ENCODE measurements around the gene GSK3A. TPM values are rescaled to one million over a fixed set of nuclear protein-coding genes. Genes with fewer than 3 reads are reported as not detected.
"Not testable (repeated sequence)": the region's sequence is repeated elsewhere in the genome, so short reads cannot be mapped to it uniquely, and the experiment has no call there.

The GSK3A gene
- total and polyA plus RNA-seq, 2 donors = 8.4 to 56.9 TPM

DNA sequence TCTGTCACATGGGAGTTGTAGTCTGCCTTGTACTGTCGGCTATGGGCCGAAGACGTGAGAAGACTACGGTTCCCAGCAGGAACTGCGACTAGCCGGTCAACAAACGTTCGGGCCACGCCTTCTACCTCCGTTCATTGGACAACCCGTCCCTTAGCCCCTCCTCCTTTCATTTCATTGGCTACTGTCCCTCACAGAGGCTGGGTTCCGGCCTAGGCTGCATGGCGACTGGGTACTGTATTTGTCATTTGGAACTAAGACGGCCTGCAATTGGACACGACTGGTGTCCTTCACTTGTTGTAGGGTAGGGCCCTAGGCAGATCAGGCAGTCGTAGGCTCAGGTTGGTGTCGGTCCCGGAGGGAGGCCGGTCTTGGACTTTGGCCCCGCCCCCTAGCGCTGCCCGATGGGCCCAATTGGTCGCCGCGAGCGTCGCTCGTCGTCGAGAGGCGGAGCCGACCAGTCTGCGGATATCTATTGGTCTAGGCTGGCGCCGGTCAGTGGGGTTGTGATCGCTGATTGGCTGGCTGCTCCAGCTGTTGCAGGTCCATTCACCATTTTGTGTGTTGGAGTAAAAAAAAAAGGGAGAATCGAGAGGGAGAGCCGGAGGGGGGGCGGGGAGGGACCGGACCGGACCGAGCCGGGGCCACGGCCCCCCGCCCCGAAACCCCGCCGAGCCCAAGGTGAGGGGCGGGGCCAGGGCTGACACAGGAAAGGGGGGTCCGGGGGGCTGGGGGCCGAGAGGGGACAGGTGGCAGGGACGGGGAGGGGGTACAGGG lies 26.5 kb upstream of the GSK3A start, which contains the start of gene CIC:
Gene CIC, plus strand, starts transcription at position 549 of the 774 bp plus-strand sequence. CDS start 2,532 bp downstream, outside the sequence.
- peak within 1 kb of the TSS; percentile 70 for H3K4me3 ChIP-seq (ENCODE audit: low read depth, low read length)
- peak; percentile 100 for DNase-seq (ENCODE audit: extremely low spot score)
- no peaks in the 10 kb centered on the region for H3K4me1 ChIP-seq (ENCODE audit: insufficient read depth)
- no peaks in the 10 kb centered on the region for H3K36me3 ChIP-seq (ENCODE audit: insufficient read depth)
- WGBS = 1% methylated on average over 52 of the region's 52 CpGs
- peak within 1 kb of the TSS; percentile 94 for H3K27ac ChIP-seq (ENCODE audit: low read depth)

- Histone ChIP-seq H3K27ac (ENCODE audit: low read depth) (peak overlapping the region; percentile 94), H3K36me3 (ENCODE audit: insufficient read depth) (no peaks in the 10 kb centered on the region), H3K4me1 (ENCODE audit: insufficient read depth) (no peaks in the 10 kb centered on the region), H3K4me3 (ENCODE audit: low read depth, low read length) (peak overlapping the region; percentile 36)
- under 1% methylated on average over 46 of the region's 46 CpGs for WGBS
- peak; percentile 99 for DNase-seq (ENCODE audit: extremely low spot score)
Measured at GRCh38 chr19:42268142-42268703, 25.8 kb upstream of the GSK3A start.

GRCh38 chr19:42267644-42268141 lies 25.3 kb upstream of the GSK3A start:
- 5% methylated on average over 13 of the region's 13 CpGs for WGBS
- Histone ChIP-seq H3K4me1 (ENCODE audit: insufficient read depth) (no peaks in the 10 kb centered on the region), H3K27ac (ENCODE audit: low read depth) (peak overlapping the region; percentile 79), H3K4me3 (ENCODE audit: low read depth, low read length) (peak overlapping the region; percentile 6), H3K36me3 (ENCODE audit: insufficient read depth) (no peaks in the 10 kb centered on the region)
- DNase-seq (ENCODE audit: extremely low spot score) = no peak

- not testable (repeated sequence) for H3K4me3 ChIP-seq (ENCODE audit: low read depth, low read length); DNase-seq (ENCODE audit: extremely low spot score); H3K4me1 ChIP-seq (ENCODE audit: insufficient read depth); H3K36me3 ChIP-seq (ENCODE audit: insufficient read depth); H3K27ac ChIP-seq (ENCODE audit: low read depth)
- WGBS = 91% methylated on average over 25 of the region's 25 CpGs
Measured at GRCh38 chr19:42266928-42267603, 24.7 kb upstream of the GSK3A start.

DNA sequence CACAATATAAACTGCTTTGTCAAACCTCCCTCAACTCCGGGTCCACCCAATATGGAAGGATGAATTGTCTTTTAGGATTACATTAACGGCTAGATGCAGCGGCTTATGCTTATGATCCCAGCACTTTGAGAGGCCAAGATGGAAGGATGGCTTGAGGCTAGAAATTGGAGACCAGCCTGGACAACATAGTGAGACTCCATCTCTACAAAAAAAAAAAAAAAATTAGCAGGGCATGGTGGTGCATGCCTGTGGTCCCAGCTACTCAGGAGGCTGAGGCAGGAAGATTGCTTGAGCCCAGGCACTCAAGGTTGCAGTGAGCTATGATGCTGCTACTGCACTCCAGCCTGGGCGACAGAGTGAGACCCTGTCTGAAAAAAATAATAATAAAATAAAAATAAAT lies 23.7 kb upstream of the GSK3A start:
- DNase-seq (ENCODE audit: extremely low spot score); H3K36me3 ChIP-seq (ENCODE audit: insufficient read depth); H3K4me1 ChIP-seq (ENCODE audit: insufficient read depth); H3K4me3 ChIP-seq (ENCODE audit: low read depth, low read length); H3K27ac ChIP-seq (ENCODE audit: low read depth): not testable (repeated sequence)
- WGBS = 92% methylated on average over 4 of the region's 4 CpGs

DNA sequence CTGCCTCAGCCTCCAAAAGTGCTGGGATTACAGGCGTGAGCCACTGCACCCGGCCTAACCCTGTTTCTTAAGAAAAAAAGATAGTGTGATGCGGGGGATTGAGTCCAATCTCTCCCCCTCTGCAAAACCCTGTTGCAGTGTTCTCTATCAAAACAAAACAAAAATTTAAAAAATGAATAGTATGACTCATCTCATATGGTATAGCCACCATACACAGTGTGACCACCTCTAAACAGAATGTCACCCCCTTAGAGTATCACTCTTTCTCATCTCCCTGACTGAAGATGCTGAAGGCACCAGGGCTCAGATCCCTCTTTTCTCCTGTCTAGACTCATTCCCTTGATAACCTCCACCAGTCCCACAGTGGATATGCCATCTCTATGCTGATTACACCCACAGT lies 19.4 kb upstream of the GSK3A start:
- no peak overlapping the region for H3K4me3 ChIP-seq (ENCODE audit: low read depth, low read length)
- no peaks in the 10 kb centered on the region for H3K36me3 ChIP-seq (ENCODE audit: insufficient read depth)
- no peak overlapping the region for H3K27ac ChIP-seq (ENCODE audit: low read depth)
- 83% methylated on average over 3 of the region's 3 CpGs for WGBS
- no peaks in the 10 kb centered on the region for H3K4me1 ChIP-seq (ENCODE audit: insufficient read depth)
- no peak for DNase-seq (ENCODE audit: extremely low spot score)

DNA sequence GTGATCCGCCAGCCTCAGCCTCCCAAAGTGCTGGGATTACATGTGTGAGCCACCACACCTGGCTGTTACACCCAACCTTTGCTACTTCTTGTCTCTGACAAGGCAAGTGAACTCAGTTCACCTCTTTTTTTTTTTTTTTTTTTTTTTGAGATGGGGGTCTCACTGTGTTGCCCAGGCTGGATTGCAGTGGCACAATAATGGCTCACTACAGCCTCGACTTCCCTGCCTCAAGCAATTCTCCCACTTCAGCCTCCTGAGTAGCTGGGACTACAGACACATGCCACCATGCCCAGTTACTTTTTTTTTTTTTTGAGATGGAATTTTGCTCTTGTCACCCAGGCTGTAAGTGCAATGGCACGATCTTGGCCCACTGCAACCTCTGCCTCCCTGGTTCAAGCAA lies 15.4 kb upstream of the GSK3A start:
- H3K36me3 ChIP-seq (ENCODE audit: insufficient read depth); DNase-seq (ENCODE audit: extremely low spot score); H3K27ac ChIP-seq (ENCODE audit: low read depth); H3K4me1 ChIP-seq (ENCODE audit: insufficient read depth); H3K4me3 ChIP-seq (ENCODE audit: low read depth, low read length): not testable (repeated sequence)
- WGBS = 88% methylated on average over 3 of the region's 3 CpGs

GRCh38 chr19:42255766-42256745 lies 13.7 kb upstream of the GSK3A start:
- 4% methylated on average over 38 of the region's 38 CpGs for WGBS
- no peak for DNase-seq (ENCODE audit: extremely low spot score)
- Histone ChIP-seq H3K27ac (ENCODE audit: low read depth) (peak overlapping the region; percentile 83), H3K4me3 (ENCODE audit: low read depth, low read length) (peak overlapping the region; percentile 94), H3K36me3 (ENCODE audit: insufficient read depth) (no peaks in the 10 kb centered on the region), H3K4me1 (ENCODE audit: insufficient read depth) (peaks cover 2% of the 10 kb centered on the region)

- DNase-seq (ENCODE audit: extremely low spot score) = no peak
- peak within 1 kb of the TSS; percentile 98 for H3K27ac ChIP-seq (ENCODE audit: low read depth)
- H3K4me1 ChIP-seq (ENCODE audit: insufficient read depth) = peaks cover 2% of the 10 kb centered on the region
- under 1% methylated on average over 75 of the region's 75 CpGs for WGBS
- H3K36me3 ChIP-seq (ENCODE audit: insufficient read depth) = no peaks in the 10 kb centered on the region
- peak within 1 kb of the TSS; percentile 94 for H3K4me3 ChIP-seq (ENCODE audit: low read depth, low read length)
Measured at GRCh38 chr19:42254850-42255765, 12.7 kb upstream of the GSK3A start, which contains the start of gene ERF. ERF (minus strand) TSS chr19:42255128; CDS start chr19:42254999, 129 bp downstream.

DNA sequence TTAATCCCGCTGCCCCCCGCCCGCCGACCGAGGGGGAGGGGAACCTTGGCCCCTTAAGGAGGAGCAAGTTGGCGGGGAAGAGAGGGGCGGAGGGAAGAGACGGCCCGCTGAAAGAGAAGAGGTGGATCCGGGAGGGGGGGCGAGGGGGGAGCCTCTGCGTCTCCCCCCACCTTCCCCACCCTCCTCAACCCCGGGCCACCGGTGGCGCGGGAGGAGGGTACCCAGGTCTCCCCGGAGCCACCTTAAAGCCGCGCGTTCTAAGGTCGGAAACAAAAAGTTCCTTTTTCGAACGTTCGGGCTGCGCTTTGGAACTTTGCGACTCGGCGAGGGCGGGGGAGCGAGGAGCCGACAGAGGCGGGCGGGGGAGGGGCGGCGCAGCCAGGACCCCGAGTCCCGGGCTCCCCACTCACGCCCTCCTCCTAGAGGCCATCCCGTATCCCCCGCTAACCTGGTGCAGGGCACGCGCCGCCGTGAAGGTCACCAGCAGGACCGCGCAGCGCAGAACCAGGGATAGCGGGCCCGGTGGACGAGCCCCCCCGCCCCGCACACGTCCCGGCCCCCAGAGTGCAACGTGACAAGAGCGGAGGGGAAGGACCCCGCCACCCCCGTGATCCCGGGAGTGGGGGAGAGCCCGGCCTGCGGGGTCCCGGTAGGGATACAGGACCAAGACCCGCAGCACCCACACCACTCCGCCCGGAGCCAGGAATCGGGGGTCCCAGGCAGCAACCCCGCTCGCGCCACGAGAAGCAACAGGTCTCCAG lies 11.9 kb upstream of the GSK3A start:
- WGBS = under 1% methylated on average over 69 of the region's 70 CpGs
- Histone ChIP-seq H3K4me3 (ENCODE audit: low read depth, low read length) (peak overlapping the region; percentile 94), H3K36me3 (ENCODE audit: insufficient read depth) (no peaks in the 10 kb centered on the region), H3K27ac (ENCODE audit: low read depth) (peak overlapping the region; percentile 98), H3K4me1 (ENCODE audit: insufficient read depth) (peaks cover 2% of the 10 kb centered on the region)
- DNase-seq (ENCODE audit: extremely low spot score) = no peak

DNA sequence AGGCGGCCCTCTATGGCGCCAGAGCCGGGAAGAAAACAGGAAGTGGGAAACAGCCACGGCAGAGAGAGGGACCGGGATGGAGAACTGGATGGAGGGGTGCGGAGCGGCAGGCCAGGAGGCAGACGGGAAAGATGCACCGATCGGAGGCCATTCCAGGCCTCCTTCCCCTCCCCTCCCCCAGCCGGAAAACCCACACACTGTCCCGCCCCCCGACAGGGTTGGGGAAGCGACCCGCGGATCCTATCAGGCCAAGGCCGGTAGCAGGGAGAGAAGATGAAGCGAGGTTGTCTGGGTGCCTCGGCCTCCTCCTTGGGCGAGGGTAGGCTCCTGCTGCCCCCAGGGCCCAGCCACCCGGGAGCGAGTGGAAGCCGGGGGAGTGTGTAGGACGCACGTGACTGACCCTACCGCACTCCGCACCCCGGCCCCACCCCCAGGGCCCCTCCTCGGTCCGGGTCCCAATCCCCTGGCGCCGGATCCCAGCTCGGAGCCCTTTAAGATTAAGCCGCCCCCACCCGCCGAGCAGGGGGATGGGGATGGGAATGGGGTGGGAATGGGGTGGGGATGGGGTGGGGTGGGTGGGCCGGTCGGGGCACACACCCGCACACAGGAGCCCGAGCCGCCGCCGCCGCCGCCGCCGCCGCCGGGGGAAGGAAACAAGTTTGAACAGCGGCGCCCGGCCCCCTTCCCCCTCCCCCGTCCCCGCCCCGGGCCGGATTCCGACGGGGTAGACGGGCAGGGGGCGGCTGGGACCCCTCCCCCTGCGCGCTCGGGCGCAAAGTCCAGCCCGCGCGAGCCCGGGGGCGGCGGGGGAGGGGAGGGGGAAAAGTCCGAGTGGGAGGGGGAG lies 11.1 kb upstream of the GSK3A start:
- no peak for DNase-seq (ENCODE audit: extremely low spot score)
- WGBS = under 1% methylated on average over 67 of the region's 71 CpGs
- Histone ChIP-seq H3K4me1 (ENCODE audit: insufficient read depth) (peaks cover 2% of the 10 kb centered on the region), H3K27ac (ENCODE audit: low read depth) (peak overlapping the region; percentile 98), H3K36me3 (ENCODE audit: insufficient read depth) (no peaks in the 10 kb centered on the region), H3K4me3 (ENCODE audit: low read depth, low read length) (peak overlapping the region; percentile 94)

All from urinary bladder (tissue), 4 donors.